ENCODE results near the gene BFSP2.
"Not testable (repeated sequence)": the region's sequence is repeated elsewhere in the genome, so short reads cannot be mapped to it uniquely, and the experiment has no call there.

BFSP2 gene

GRCh38 chr3:133455281-133455680 is 55.4 kb downstream of the BFSP2 start:
- DNase-seq (ENCODE audit: low read depth in 1 of 2, low spot score in 1 of 2), result no peak

- DNase-seq (ENCODE audit: low read depth in 1 of 2, low spot score in 1 of 2), result no peak
Measured at GRCh38 chr3:133455960-133456359, 56.1 kb downstream of the BFSP2 start.

- no peak for DNase-seq (ENCODE audit: low read depth in 1 of 2, low spot score in 1 of 2)
Measured at GRCh38 chr3:133457025-133457424, 57.2 kb downstream of the BFSP2 start.

GRCh38 chr3:133457465-133458067 is 57.7 kb downstream of the BFSP2 start:
- no peak for DNase-seq (ENCODE audit: low read depth in 1 of 2, low spot score in 1 of 2)

GRCh38 chr3:133459400-133459799 is 59.5 kb downstream of the BFSP2 start:
- no peak for DNase-seq (ENCODE audit: low read depth in 1 of 2, low spot score in 1 of 2)

- DNase-seq (ENCODE audit: low read depth in 1 of 2, low spot score in 1 of 2), result no peak
Measured at GRCh38 chr3:133460809-133461208, 61.0 kb downstream of the BFSP2 start.

GRCh38 chr3:133461291-133461690 is 61.4 kb downstream of the BFSP2 start:
- no peak for DNase-seq (ENCODE audit: low read depth in 1 of 2, low spot score in 1 of 2)

- no peak for DNase-seq (ENCODE audit: low read depth in 1 of 2, low spot score in 1 of 2)
Measured at GRCh38 chr3:133463347-133463860, 63.5 kb downstream of the BFSP2 start.

- DNase-seq (ENCODE audit: low read depth in 1 of 2, low spot score in 1 of 2), result no peak
Measured at GRCh38 chr3:133464573-133464972, 64.7 kb downstream of the BFSP2 start.

- no peak for DNase-seq (ENCODE audit: low read depth in 1 of 2, low spot score in 1 of 2)
Measured at GRCh38 chr3:133466531-133467386, 66.9 kb downstream of the BFSP2 start.

GRCh38 chr3:133467780-133468179 is 67.9 kb downstream of the BFSP2 start:
- no peak for DNase-seq (ENCODE audit: low read depth in 1 of 2, low spot score in 1 of 2)

GRCh38 chr3:133468251-133468721 is 68.4 kb downstream of the BFSP2 start:
- no peak for DNase-seq (ENCODE audit: low read depth in 1 of 2, low spot score in 1 of 2)

GRCh38 chr3:133469140-133469731 is 69.4 kb downstream of the BFSP2 start:
- DNase-seq (ENCODE audit: low read depth in 1 of 2, low spot score in 1 of 2), result no peak

GRCh38 chr3:133472242-133472641 is 72.4 kb downstream of the BFSP2 start:
- DNase-seq (ENCODE audit: low read depth in 1 of 2, low spot score in 1 of 2), result no peak

GRCh38 chr3:133472889-133473288 is 73.0 kb downstream of the BFSP2 start:
- no peak for DNase-seq (ENCODE audit: low read depth in 1 of 2, low spot score in 1 of 2)

- not testable (repeated sequence) for DNase-seq (ENCODE audit: low read depth in 1 of 2, low spot score in 1 of 2)
Measured at GRCh38 chr3:133473472-133474191, 73.8 kb downstream of the BFSP2 start.

GRCh38 chr3:133474251-133474801 is 74.5 kb downstream of the BFSP2 start:
- DNase-seq (ENCODE audit: low read depth in 1 of 2, low spot score in 1 of 2), result no peak

- DNase-seq (ENCODE audit: low read depth in 1 of 2, low spot score in 1 of 2), result no peak
Measured at GRCh38 chr3:133474817-133475216, 75.0 kb downstream of the BFSP2 start.

GRCh38 chr3:133475245-133476010 is 75.6 kb downstream of the BFSP2 start:
- DNase-seq (ENCODE audit: low read depth in 1 of 2, low spot score in 1 of 2), result no peak

- no peak for DNase-seq (ENCODE audit: low read depth in 1 of 2, low spot score in 1 of 2)
Measured at GRCh38 chr3:133476971-133477375, 77.1 kb downstream of the BFSP2 start.

All from stimulated activated CD4-positive, alpha-beta T cell treated with anti-CD3 and anti-CD28 coated beads, Interleukin-15, amount 100 ng/mL, for 1 hour (primary cell).